ENCODE results near the gene GHRH. TPM values are rescaled to one million over a fixed set of nuclear protein-coding genes. Genes with fewer than 3 reads are reported as not detected.

The GHRH gene
- total RNA-seq, 1 donor from 2014 or later, result not detected

DNA sequence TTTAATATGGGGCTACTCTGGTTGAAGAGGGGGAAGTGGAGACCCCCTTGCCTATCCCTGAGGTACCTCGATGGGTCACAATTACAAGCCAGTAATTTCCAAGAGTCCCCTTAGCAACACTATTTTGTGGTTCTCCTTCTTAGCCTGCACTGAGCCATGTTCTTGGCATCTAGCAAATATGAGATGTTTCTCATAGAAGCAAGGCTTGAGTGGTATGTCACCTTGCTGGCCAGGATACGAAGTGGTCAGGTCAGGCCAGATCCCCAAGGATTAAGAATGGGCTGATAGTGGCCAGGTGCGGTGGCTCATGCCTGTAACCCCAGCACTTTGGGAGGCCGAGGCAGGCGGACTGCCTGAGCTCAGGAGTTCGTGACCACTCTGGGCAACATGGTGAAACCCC, 2.1 kb upstream of the GHRH start:
- intact Hi-C loops (cut with micrococcal nuclease), result no loop called here

DNA sequence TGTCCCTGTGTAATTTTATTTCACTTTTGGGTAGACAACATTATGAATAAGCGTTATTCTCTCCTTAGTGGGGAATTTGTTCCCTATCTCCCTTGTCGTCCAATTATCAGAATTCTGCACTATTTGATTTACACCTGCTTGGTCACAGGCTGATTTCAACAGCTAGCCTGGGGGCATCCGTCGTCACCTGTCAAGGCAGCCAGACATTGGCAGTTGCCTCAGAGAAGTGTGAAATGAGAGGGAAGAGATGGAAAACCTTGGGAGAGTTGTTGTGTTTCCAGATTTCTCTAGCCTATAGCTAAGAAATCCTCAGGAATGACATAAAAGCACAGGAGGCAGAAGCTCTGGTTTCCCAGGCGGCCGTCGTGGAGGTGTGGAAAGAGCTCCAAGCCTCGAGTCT, 891 bp upstream of the GHRH start:
- intact Hi-C loops (cut with micrococcal nuclease), result no loop called here

DNA sequence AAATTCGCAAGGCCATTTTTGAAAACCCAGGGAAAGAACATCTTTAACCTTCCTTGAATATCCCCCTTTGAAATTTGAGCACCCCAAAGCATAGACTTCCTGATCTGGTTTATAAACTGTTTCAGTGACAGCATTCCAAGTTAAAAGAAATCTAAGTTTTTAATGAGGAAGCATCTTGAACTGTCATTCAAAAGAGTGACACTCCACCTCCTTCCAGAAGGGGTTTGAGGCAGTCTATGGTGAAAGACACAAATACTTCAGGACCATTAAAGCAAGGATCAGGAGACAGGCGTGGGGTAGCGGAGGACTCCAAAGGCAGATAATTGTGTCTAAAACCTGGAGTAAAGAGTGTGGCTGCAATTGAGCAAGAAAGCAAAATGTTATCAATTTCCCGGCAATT, 691 bp downstream of the GHRH start:
- intact Hi-C loops (cut with micrococcal nuclease), result no loop called here

DNA sequence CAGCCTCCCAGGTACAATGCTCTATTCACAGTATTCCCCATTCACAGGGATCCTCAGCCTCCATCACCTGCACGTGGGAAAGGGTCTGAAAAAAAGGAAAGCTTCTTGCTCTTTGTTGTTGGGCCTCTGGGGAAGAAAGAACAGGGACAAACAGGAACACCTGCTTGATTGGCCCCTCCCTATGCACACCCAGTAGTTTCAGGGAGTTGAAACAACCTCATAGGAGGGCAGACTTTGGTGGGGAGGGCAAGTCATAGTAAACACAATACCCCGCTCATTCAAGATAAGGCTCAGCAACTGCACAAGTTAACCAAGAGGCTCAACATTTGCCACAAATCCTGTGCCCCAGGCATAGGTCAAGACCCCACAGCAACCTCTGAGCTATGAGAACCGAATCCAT, 1.7 kb downstream of the GHRH start:
- intact Hi-C loops (cut with micrococcal nuclease), result no loop called here

DNA sequence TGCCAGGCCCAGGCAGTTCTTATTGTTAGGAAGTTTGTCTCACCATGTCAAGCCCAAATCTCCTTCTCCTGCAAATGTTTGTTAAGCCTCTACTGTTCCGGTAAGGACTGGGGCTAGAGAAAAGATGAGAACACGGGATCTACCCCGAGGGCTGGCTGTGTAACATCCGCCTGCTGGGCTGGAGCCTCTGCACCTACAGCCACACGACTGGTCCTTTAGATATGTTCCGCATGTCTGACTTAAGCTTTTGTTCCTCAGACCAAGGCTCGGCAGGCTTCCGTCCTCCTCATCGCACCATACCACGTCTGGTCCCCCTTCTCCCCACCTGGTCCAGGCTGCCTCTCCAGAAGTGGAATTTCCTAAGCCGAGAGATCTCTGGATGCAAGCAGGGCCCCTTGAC, 2.6 kb downstream of the GHRH start:
- intact Hi-C loops (cut with micrococcal nuclease), result no loop called here

DNA sequence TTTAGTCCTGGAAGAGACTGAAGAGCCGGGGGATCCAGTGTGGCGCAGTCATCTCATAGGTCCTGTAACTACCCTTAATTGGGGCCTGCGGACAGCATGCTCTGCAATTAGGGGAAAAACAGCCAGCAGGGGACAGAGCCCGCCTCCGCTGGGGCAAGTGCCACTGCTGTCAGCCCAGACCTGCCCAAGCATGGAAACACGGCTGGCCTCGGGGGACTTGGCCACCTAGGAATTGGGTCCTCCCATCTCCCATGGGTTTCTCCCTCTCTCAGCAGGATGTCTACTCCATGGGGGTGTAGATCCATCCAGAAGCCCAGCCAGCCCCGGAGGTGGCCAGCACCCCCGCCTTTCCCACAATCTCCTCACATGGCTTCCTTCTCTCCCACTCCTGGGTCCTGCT, 3.6 kb downstream of the GHRH start:
- intact Hi-C loops (cut with micrococcal nuclease), result no loop called here

DNA sequence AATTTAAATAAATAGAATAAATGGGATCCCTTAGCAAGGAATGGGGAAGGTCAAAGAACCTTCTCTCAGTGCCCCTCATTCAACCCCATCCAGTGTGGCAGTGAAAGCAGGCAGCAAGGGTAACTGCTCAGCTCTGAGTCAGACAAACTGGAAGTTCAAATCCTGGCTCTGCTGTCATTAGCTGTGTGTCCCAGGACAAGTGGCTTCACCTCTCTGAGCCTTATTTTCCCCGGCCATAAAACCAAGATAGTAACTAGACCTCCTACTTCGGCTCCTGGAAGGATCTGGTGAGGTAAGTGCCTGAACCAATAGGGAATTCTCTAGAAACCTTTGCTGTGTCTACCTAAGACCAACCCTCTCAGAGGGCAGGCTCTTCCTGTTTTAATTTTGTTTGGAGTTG, 4.1 kb downstream of the GHRH start:
- intact Hi-C loops (cut with micrococcal nuclease), result no loop called here

DNA sequence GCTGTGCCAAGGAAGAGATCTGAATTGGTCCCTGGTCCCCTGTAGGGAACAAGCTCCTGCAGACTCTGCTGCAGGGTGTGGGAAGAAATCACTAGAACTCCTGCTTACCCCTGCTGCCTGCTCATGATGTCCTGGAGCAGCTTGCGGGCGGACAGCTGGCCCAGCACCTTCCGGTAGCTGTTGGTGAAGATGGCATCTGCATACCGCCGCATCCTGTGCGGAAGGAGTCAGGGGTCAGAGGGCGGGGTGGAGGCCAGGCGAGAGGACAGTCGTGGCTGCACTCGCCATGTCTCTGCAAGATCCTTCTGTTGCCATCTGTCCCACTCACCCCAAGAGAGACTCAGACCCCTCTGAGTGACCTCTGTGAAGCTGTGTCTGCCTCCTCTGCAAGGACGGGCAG, 5.3 kb downstream of the GHRH start:
- intact Hi-C loops (cut with micrococcal nuclease), result no loop called here

DNA sequence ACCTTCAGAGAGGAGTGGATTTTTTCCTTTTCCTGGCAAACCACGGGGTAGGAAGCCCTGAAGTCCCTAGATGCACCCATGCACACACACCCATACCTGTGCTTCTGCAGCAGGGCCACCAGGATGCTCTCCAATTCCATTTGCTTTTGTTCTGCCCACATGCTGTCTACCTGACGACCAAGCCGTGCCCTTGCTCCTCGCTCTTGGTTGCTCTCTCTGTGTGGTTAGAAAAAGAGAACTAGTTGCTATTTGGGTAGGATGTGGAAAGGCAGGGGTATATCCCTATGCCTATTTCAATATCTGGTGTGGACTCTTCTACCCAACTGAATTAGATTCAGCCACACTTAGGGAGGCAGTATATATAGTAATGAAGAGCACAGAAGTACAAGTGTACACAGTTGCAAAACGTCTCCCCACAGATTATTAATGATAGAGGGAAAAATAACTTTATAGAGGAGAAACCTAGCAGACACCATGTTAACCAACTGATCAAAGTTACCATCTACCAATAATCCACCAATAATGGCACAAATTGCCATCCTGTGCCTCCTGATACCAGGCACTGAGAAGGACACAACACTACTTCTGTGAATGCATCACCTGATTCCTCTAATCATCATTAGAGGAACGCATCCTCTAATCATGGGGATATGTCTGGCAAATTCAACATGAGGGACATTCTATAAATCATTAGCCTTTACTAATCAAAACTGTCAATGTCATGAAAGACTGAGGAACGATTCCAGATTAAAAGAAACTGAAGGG, 7.3 kb downstream of the GHRH start:
- intact Hi-C loops (cut with micrococcal nuclease), result no loop called here

DNA sequence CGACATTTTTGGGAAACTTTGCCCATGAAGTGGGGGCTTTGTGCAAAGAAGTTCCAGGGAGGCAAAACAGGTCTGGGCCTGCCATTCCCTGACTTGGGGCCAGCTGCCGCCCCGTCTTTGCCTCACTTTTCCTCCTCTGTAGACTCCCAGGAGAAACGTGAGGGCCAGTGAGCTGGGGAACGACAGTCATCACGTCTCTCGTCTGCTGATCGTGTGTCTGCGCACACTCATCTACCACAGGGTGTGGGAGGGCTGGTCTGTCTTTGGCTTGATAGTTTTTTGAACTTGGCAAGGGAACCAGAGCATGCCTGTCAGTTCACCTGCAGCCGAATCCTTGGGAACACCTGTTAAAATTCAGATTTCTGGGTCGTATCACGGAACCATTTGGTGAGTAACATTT, 8.5 kb downstream of the GHRH start:
- intact Hi-C loops (cut with micrococcal nuclease), result no loop called here

DNA sequence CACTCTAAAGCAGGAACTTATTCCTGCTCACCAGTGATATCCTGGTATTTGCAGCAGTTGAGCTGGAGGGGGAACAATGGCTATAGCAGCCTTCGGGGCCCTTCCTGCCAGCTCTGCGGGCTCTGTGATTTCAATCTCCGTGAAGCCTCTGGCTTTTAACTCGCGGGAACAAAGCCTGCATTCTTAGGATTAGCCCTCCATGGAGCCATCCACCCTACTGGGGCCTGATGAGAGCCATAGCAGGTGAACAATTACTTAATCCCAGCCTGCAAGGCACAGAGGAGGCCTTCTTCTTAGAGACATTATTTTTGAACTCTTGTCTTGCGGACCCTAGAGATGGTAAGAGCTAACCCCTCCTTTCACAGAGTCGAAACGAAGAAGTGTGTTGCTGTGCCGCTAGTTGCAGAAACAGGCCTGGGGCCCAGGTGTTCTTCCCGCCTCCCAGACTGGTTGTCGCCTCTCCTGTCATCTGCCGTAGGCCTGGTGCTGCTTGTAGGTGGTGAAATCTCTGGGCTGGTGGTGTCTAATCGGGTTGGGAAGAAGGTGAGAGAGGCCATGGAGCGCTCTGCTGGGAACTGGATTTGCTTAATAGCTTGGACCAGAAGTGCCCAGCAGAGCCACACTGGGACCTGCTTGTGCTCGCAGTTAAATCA, 9.7 kb downstream of the GHRH start:
- intact Hi-C loops (cut with micrococcal nuclease), result no loop called here

DNA sequence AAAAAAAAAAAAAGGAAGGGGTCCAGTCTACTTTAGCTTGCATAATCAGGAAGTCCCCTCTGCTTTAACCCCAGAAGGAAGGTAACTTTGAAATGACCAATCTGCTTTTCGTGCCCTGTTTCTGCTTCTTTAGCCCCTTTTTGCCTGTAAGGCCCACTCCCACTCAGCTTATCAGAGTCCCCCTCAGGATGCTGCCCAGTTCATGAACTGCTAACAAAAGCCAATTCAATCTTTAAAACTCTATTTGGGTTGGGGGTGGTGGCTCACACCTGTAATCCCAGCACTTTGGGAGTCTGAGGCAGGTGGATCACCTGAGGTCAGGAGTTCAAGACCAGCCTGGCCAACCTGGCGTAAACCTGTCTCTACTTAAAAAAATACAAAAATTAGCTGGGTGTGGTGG, 12.3 kb downstream of the GHRH start:
- intact Hi-C loops (cut with micrococcal nuclease), result no loop called here

DNA sequence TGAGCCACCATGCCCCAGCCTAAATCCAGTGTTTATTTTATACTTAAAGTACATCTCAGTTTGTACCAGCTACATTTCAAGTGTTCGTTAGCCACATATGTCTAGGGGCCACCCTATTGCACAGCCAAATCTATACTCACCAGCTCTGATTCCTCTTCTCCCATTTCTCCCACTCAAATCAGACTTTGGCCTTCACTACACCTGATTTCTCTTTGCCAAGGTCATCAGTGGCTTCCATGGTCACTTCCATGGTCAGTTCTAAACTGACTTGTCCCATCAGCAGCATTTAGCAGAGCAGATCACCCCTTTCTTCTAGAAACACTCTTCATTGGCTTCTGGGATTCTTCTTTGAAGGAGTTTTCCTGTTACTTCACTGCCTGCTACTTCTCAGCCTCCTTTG, 14.1 kb downstream of the GHRH start:
- intact Hi-C loops (cut with micrococcal nuclease), result no loop called here

DNA sequence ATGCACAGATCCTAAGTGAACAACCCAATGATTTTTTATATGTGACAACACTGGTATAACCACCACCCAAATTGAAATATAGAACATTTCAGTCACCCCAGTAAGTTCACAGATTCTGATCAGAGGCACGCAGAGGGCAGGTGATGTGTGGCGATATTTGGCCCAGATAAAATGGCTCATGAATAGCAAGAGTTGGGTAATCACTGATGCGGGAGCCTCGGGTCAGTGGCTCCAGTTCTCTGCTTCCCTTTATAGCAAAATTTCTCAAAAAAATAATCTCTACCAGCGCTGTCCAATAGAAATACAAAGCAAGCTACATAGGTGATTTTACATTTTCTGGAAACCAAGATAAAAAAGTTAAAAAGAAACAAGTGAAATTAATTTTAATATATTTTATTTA, 14.9 kb downstream of the GHRH start:
- intact Hi-C loops (cut with micrococcal nuclease), result no loop called here

DNA sequence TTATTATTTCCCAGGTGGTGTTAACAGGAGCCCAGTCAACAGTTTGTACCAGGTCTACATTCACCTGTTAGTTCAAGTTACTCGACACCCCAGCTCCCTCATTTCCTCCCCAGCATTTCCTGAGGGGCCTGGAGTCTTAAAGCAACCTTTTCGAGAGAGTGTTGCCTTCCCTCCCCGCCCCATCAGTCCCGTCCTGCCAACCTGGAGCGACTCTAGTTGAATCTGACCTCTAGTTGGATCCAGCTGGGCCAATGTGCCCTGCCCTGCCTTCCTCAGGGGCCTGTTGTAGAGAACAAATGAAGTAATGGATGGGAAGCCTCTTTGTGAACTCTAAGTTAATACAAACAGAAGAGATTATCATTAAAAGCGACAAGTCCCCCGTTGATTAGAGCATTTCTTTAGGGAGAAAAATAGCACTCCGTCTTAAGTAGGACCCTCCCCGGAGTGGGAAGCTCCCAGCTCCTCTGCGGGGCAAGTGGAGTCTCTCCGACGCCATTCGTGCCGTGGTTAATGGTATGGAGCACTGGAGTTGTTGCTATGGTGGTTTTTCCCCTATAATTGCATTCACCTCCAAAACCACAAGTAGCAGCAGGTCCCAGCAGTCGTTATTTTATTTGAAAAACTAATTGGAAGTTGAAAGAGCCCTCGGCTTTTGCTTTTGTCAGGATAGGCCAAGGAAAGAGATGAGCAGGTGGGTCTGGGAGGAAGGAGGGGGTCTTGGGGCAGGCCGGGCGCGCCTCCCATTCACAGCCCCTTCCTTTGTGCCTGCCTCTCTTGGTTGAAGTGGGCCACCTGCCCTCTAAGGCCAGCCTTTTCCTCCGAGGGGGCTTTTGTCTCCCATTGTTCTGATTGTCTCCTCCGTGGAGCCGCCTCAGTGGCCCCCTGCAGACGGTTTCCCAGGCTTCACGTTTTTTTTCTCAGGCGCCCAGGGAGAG, 16.1 kb downstream of the GHRH start:
- intact Hi-C loops (cut with micrococcal nuclease), result no loop called here

DNA sequence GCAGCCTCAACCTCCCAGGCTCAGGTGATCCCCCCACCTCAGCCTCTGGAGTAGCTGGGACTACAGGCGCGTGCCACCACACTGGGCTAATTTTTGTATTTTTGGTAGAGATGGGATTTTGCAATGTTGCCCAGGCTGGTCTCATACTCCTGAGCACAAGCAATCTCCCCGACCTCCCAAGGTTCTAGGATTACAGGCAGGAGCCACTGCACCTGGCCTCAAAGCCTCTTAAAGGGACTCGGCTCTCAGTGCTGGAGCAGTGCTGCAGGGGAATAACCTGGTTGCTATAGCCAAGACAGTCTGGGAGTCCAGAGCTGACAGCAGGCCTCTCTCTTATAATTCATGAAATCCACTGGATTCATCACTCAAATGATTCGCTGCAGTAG, 17.0 kb downstream of the GHRH start:
- intact Hi-C loops (cut with micrococcal nuclease), result no loop called here

DNA sequence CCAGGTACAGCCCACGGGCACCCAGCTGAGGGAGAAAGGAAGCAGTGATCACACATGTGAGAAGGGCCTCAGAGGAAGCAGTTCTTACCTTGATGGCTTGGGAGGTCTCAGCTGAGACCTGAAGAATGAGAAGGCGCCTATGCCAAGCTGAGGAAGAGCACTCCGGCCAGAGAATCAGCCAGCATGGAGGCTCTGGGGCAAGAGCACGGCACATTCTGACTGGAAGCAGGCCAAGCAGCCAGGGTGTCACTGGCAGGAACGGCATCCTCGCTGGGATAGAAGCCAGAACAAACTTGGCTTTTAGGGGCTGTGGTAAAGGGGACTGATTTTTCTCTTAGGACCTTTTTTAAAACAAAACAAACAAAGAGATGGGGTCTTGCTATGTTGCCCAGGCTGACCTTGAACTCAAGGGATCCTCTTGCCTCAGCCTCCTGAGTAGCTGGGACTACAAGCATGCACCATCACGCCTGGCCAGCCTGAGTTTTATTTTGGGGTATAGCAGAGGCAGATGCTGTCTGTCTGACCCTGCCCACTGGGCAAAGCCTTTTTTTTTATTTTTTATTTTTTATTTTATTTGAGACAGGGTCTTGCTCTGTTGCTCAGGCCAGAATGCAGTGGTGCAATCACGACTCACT, 17.6 kb downstream of the GHRH start:
- intact Hi-C loops (cut with micrococcal nuclease), result no loop called here

DNA sequence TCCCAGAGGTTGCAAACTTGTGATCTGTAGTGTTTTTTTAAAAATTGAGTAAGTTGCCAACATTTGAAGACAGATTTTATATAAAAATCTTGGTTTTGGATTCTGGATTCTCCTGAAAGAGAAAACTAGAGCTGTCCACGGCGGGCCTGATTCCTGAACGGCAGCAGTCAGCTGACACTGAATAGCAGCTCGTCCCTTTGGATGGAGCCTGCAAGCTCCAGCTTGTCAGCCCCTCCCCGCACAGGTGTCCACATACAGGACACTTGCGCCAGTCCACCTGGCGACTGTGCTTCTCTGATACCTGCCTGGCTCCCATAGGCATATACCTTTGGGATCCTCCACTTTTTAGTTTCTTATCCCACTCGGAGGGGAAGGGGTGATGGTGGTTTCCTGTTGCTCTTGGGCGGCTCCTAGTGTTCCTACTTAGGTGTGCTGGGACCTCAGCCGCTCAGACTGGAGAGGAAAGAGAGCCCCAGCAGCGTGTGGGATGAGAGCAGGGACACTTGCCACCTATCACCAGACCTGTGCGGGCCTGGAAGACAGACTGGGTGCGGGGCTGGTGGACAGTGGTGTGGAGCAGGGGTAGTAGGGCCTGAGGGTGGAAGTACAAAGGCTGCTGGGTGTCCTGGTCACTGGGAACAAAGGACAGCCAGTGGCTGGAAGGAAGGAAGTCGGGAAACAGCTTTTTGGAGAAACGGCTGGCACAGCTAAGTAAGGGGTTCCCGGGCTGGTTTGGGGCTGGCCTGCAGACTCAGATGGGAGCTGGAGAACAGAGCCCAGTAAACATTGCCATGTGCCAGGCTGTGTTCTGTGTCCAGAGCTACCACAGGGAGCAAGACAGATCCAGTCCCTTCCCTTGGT, 18.3 kb downstream of the GHRH start:
- intact Hi-C loops (cut with micrococcal nuclease), result no loop called here

DNA sequence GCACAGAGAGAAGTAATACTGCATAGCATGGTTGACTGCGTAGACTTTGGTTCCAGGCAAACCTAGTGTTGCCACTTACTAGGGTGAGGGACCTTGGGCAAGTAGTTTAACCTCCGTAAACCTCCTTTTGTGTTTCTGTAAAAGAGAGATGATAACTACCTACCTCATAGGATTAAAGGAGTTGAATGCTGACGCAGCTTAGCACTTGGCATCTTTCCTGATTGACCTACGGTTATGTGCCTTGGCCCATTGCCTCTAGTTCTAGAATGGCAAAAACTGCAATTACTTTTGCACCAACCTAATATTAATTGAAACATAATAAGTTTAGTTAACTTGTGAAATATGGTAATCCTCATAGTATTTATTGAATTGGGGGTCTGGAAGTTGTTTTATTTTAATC, 19.1 kb downstream of the GHRH start:
- intact Hi-C loops (cut with micrococcal nuclease), result no loop called here

DNA sequence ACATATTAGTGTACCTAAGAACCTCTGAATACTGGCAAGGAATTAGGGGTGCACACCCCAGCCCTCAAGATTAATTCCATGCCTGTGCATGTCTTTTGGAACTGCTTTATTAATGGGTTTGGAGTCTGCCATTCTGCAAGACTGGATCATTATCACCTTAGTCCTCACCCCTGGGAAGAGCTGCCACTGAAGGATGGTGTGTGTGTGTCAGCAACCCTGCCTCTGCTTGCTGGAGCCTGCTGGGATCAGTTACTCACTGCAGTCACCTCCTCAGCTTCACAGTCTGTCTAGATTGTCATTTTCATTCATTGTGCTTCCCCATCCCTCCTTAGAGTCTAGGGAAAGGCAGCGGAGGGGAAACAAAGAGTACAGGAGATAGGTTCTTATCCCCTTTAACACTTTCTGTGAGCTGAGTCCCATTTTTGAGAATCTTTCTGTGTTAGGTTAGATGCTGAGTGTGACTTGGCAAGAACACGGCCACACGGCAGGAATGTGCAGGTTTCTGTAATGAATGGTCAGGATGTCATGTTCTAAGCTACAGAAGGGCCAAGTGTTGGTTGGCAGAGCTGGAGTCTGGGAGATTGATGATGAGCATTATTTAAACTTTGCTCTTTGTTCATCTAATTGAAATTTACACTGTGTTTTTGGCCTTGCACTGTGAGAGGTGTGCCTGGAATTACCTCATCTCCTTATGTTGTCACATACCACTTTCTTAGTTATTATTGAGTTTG, 21.1 kb downstream of the GHRH start:
- intact Hi-C loops (cut with micrococcal nuclease), result no loop called here

Measured in T-helper 2 cell treated with Interferon-gamma antibody and Interleukin-4, amounts not matched to agents 100 ng/mL and 5 ng/mL, for 36 hours (primary cell).